Activated T-cell treated with anti-CD3 and anti-CD28 coated beads, Interleukin-2, amount 50 U/mL, for 1 hour (primary cell): Measurements from ENCODE around the gene HS3ST3B1.

ENCODE experiments used
- DNase-seq: peaks from one replicate; pipeline ENCODE4 v3.0.0-alpha.2; 2020

The HS3ST3B1 gene

GRCh38 chr17:14359163-14360020, 58.5 kb downstream of the HS3ST3B1 start:
- no peak for DNase-seq

GRCh38 chr17:14360856-14361255, 60.0 kb downstream of the HS3ST3B1 start:
- no peak for DNase-seq

GRCh38 chr17:14361470-14361869, 60.6 kb downstream of the HS3ST3B1 start:
- DNase-seq, result no peak

GRCh38 chr17:14361945-14362508, 61.1 kb downstream of the HS3ST3B1 start:
- DNase-seq, result no peak

- DNase-seq, result no peak
These were observed 65.3 kb downstream of the HS3ST3B1 start for GRCh38 chr17:14366199-14366598.

- DNase-seq, result no peak
These were observed 71.6 kb downstream of the HS3ST3B1 start for GRCh38 chr17:14372461-14372860.

GRCh38 chr17:14372905-14373613, 72.2 kb downstream of the HS3ST3B1 start:
- no peak for DNase-seq

- DNase-seq, result no peak
These were observed 72.9 kb downstream of the HS3ST3B1 start for GRCh38 chr17:14373614-14374259.

GRCh38 chr17:14374268-14374667, 73.4 kb downstream of the HS3ST3B1 start:
- no peak for DNase-seq

GRCh38 chr17:14376666-14377065, 75.8 kb downstream of the HS3ST3B1 start:
- no peak for DNase-seq

GRCh38 chr17:14381606-14382005, 80.7 kb downstream of the HS3ST3B1 start:
- no peak for DNase-seq

- no peak for DNase-seq
These were observed 86.2 kb downstream of the HS3ST3B1 start for GRCh38 chr17:14387036-14387435.

GRCh38 chr17:14389681-14390080, 88.8 kb downstream of the HS3ST3B1 start:
- DNase-seq, result no peak

- DNase-seq, result no peak
These were observed 92.8 kb downstream of the HS3ST3B1 start for GRCh38 chr17:14393723-14394122.

- no peak for DNase-seq
These were observed 94.4 kb downstream of the HS3ST3B1 start for GRCh38 chr17:14395255-14395654.

- no peak for DNase-seq
These were observed 95.7 kb downstream of the HS3ST3B1 start for GRCh38 chr17:14396547-14396946.

GRCh38 chr17:14398766-14399165, 97.9 kb downstream of the HS3ST3B1 start:
- DNase-seq, result no peak
